Neural cell (in vitro differentiated cells): ENCODE measurements around the gene MIX23.

Source experiments
- MXI1 ChIP-seq: fragments of 450-650 bp; conservative IDR thresholded peaks from 2 replicates; pipeline ENCODE4 v1.6.1; 2014; ENCODE audit warnings: antibody characterized with exemption, mild to moderate bottlenecking; ENCODE audit not compliant: poor library complexity, severe bottlenecking
- POLR2AphosphoS5 ChIP-seq: IDR thresholded peaks from 2 replicates; pipeline ENCODE4 v1.6.1; 2012
- TF ChIP-seq, protein P1 (sequence below): fragments of 450-650 bp; IDR thresholded peaks from 2 replicates; pipeline ENCODE4 v1.5.1; 2014; ENCODE audit warnings: antibody characterized with exemption, mild to moderate bottlenecking, moderate library complexity; ENCODE audit not compliant: poor library complexity, severe bottlenecking
- TF ChIP-seq, protein P2 (sequence below): IDR thresholded peaks from 2 replicates; pipeline ENCODE4 v1.6.1; 2012; ENCODE audit warnings: borderline replicate concordance

DNA sequence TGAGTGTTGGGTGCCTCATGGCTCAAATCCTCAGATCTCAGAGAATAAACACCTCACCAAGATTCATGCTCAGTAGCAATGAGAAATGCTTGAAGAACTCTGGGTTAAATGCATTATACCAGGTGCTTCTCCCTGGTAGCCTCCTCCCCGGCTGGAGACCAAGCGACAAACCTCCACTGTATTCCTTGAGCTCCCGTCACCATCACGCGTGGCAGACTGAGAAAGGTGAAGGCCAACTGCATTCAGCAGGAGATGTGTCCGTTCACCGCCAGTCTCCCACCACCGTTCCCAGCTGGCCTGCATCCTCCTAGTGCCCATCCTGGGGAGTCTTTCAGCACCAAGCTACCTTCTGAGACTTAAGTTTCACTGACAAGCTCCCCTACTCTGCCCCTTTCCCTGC lies 50.5 kb downstream of the MIX23 start:
- TF ChIP-seq MXI1 (no peak), POLR2AphosphoS5 (no peak)
- TF ChIP-seq, protein P1, sequence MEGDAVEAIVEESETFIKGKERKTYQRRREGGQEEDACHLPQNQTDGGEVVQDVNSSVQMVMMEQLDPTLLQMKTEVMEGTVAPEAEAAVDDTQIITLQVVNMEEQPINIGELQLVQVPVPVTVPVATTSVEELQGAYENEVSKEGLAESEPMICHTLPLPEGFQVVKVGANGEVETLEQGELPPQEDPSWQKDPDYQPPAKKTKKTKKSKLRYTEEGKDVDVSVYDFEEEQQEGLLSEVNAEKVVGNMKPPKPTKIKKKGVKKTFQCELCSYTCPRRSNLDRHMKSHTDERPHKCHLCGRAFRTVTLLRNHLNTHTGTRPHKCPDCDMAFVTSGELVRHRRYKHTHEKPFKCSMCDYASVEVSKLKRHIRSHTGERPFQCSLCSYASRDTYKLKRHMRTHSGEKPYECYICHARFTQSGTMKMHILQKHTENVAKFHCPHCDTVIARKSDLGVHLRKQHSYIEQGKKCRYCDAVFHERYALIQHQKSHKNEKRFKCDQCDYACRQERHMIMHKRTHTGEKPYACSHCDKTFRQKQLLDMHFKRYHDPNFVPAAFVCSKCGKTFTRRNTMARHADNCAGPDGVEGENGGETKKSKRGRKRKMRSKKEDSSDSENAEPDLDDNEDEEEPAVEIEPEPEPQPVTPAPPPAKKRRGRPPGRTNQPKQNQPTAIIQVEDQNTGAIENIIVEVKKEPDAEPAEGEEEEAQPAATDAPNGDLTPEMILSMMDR, result no peak
- TF ChIP-seq, protein P2, sequence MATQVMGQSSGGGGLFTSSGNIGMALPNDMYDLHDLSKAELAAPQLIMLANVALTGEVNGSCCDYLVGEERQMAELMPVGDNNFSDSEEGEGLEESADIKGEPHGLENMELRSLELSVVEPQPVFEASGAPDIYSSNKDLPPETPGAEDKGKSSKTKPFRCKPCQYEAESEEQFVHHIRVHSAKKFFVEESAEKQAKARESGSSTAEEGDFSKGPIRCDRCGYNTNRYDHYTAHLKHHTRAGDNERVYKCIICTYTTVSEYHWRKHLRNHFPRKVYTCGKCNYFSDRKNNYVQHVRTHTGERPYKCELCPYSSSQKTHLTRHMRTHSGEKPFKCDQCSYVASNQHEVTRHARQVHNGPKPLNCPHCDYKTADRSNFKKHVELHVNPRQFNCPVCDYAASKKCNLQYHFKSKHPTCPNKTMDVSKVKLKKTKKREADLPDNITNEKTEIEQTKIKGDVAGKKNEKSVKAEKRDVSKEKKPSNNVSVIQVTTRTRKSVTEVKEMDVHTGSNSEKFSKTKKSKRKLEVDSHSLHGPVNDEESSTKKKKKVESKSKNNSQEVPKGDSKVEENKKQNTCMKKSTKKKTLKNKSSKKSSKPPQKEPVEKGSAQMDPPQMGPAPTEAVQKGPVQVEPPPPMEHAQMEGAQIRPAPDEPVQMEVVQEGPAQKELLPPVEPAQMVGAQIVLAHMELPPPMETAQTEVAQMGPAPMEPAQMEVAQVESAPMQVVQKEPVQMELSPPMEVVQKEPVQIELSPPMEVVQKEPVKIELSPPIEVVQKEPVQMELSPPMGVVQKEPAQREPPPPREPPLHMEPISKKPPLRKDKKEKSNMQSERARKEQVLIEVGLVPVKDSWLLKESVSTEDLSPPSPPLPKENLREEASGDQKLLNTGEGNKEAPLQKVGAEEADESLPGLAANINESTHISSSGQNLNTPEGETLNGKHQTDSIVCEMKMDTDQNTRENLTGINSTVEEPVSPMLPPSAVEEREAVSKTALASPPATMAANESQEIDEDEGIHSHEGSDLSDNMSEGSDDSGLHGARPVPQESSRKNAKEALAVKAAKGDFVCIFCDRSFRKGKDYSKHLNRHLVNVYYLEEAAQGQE, result no peak
